ENCODE results near the gene ATP11C.

Gene ATP11C

DNA sequence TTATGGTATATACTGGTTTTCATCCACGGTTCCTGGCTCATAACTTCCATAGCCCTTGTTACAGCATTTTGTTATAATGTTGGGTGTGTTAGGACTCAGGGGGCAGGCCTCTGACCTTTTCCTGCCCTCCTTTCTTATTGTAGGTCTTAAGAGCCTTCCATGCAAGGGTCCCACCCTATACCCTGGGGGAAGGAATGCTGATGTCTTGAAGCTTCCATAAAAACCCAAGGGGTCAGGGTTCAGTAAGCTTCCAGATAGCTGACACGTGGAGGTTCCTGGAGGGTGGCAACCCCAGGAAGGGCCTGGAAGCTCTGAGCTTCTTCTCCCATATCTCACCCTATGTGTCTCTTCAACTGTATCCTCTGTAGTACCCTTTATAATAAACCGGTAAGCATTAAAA, 29.6 kb downstream of the ATP11C start:
- DNase-seq, result no peak
- no peak for ATAC-seq
- no peak overlapping the region for H3K27ac Mint-ChIP-seq
- H3K4me3 Mint-ChIP-seq, result no peak overlapping the region
- no peaks in the 10 kb centered on the region for H3K36me3 Mint-ChIP-seq (ENCODE audit: low read depth)
- no peaks in the 10 kb centered on the region for H3K9me3 Mint-ChIP-seq
- peaks cover 12% of the 10 kb centered on the region for H3K4me1 Mint-ChIP-seq
- H3K27me3 Mint-ChIP-seq, result no peaks in the 10 kb centered on the region

DNA sequence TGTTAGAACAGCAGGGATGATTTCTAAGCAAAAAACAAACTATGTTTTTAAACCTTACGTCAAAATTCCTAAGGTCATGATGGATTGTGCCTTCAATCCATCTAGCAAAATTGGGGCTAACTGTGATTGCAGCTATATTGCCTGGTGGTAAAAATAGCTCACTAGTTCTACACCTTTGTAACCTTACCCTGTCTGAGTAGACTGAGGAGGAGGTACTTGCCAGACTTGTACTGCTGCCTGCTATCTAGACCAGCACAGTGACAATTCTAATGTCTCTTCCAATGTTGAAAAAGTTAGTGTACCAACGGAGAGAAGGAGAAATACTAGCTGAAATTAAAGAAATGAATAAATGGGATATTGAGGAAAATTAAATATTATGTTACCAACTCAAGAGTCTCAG, 30.3 kb downstream of the ATP11C start:
- H3K27ac Mint-ChIP-seq, result no peak overlapping the region
- H3K27me3 Mint-ChIP-seq, result no peaks in the 10 kb centered on the region
- peaks cover 4% of the 10 kb centered on the region for H3K36me3 Mint-ChIP-seq (ENCODE audit: low read depth)
- no peak for ATAC-seq
- peaks cover 9% of the 10 kb centered on the region for H3K4me1 Mint-ChIP-seq
- no peak for DNase-seq
- H3K9me3 Mint-ChIP-seq, result no peaks in the 10 kb centered on the region
- H3K4me3 Mint-ChIP-seq, result no peak overlapping the region

DNA sequence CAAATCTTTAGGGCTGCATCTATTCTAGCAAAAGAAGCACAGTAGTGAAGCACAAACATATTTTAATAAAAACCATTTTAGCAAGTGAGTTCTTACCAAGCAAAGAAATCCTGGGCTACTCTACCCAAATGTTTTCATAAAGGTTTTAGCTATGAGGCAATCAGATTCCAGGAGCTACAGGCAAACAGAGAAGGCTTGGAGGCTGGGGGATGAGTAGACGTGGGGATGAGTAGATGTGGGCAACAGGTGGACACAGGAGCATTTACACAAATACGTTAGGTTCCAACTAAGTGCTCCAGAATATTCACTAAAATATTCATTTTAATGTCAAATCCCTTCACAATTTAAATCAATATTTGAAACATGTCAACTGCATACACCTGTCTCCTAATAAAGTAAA, 34.5 kb downstream of the ATP11C start:
- no peak for DNase-seq
- H3K27me3 Mint-ChIP-seq, result no peaks in the 10 kb centered on the region
- H3K4me3 Mint-ChIP-seq, result no peak overlapping the region
- H3K9me3 Mint-ChIP-seq, result no peaks in the 10 kb centered on the region
- H3K4me1 Mint-ChIP-seq, result peaks cover 8% of the 10 kb centered on the region
- no peak for ATAC-seq
- H3K36me3 Mint-ChIP-seq (ENCODE audit: low read depth), result peaks cover 6% of the 10 kb centered on the region
- no peak overlapping the region for H3K27ac Mint-ChIP-seq

DNA sequence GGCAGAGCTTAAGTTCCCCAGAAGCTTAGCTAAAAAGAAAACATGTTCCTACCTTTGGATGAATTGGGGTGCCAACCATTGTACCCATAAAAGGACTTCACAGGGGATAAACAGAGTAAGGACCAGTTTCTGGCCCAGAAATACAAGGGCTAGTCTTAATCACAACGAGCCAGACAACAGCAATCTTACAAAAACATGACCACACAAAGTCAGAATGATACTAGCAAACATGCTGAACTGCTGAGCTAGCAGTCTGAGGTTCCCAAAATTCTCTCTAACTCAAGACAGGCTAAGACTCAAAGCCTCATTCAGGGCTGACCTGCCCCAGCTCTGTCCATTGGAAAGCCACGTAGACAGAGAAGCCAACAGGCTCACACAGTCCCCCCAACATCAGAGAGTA, 40.3 kb downstream of the ATP11C start:
- Mint-ChIP-seq H3K4me3 (no peak overlapping the region), H3K4me1 (peaks cover 25% of the 10 kb centered on the region), H3K27ac (no peak overlapping the region), H3K9me3 (no peaks in the 10 kb centered on the region), H3K27me3 (no peaks in the 10 kb centered on the region), H3K36me3 (ENCODE audit: low read depth) (peaks cover 2% of the 10 kb centered on the region)
- no peak for DNase-seq
- ATAC-seq, result no peak

DNA sequence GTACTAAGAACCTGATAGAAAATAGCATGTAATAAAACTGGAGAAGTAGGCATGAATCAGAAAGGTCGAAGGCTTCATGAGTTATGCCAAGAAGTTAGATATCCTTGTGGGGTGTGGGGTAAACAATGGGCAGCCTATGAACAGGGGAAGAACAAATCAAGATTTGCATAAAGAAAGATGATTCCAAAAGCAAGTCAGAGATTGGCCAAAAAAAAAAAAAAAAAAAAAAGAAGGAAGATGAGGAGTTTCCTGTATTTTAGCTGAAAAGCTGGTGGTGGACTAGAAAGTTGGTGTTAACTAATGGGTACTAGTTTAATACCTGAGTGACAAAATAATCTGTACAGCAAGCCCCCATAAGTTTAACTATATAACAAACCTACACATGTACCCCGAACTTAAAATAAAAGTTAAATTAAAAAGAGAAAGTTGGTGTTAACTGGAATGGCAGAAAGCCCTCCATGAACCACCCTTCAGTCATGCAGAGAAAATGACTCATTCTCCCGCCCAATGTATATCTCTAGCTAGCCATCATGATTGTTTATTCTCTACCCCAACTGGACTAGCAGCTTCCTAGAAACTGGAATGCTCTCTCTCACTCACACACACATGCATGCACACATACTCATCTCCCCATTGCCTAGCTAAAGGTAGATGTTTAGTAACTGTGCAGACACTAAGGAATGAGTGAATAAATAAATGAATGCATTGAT, 41.7 kb downstream of the ATP11C start:
- no peak overlapping the region for H3K4me3 Mint-ChIP-seq
- DNase-seq, result no peak
- H3K4me1 Mint-ChIP-seq, result peaks cover 25% of the 10 kb centered on the region
- H3K27me3 Mint-ChIP-seq, result no peaks in the 10 kb centered on the region
- ATAC-seq, result no peak
- no peak overlapping the region for H3K27ac Mint-ChIP-seq
- H3K9me3 Mint-ChIP-seq, result no peaks in the 10 kb centered on the region
- H3K36me3 Mint-ChIP-seq (ENCODE audit: low read depth), result peaks cover under 1% of the 10 kb centered on the region

DNA sequence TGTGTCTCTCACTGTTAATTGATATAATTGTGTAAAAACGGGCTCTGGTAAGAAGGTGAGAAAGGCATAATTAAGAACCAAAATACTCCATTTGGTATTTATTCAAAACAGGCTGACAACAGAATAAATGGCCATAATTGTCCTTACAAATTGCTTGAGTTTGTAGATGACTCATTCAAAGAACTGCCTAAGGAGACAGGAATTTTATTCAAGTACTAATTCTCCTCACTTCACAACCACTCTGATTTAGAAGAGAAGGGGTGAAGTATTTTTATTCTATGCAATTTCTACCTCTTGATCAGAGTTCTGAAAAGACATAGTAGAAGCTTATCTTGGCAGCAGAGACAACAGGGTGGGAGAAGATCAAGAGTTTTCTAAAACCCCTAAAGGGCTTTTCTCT, 43.1 kb downstream of the ATP11C start:
- no peaks in the 10 kb centered on the region for H3K27me3 Mint-ChIP-seq
- no peaks in the 10 kb centered on the region for H3K9me3 Mint-ChIP-seq
- H3K27ac Mint-ChIP-seq, result no peak overlapping the region

DNA sequence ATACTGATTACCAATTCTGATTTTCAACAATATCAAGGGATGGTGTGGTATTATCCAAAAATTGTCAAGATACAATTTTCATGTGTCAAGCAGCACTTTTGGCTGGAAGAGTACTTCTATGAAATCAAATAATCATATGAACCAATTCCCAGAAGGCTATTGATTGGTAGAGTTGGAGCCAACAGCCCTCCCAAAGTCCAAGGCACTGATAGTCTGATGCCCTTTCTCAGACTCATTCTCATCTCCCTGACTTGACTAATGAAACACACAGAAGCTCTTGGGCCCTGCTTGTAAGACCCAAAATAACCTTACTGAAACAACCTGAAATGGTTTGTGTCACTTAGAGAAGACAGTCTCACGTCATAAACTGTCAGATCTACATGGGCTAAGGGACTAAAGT, 48.9 kb downstream of the ATP11C start:
- no peak for ATAC-seq
- Mint-ChIP-seq H3K27me3 (no peaks in the 10 kb centered on the region), H3K4me3 (no peak overlapping the region), H3K4me1 (peaks cover 26% of the 10 kb centered on the region), H3K36me3 (ENCODE audit: low read depth) (peaks cover 11% of the 10 kb centered on the region), H3K27ac (no peak overlapping the region), H3K9me3 (no peaks in the 10 kb centered on the region)
- no peak for DNase-seq

More for the DNA sequence above, 43.1 kb downstream of the ATP11C start:
- DNase-seq (no peak), ATAC-seq (no peak)
- no peak overlapping the region for H3K4me3 Mint-ChIP-seq
- peaks cover 25% of the 10 kb centered on the region for H3K4me1 Mint-ChIP-seq
- H3K36me3 Mint-ChIP-seq (ENCODE audit: low read depth), result peaks cover 6% of the 10 kb centered on the region

DNA sequence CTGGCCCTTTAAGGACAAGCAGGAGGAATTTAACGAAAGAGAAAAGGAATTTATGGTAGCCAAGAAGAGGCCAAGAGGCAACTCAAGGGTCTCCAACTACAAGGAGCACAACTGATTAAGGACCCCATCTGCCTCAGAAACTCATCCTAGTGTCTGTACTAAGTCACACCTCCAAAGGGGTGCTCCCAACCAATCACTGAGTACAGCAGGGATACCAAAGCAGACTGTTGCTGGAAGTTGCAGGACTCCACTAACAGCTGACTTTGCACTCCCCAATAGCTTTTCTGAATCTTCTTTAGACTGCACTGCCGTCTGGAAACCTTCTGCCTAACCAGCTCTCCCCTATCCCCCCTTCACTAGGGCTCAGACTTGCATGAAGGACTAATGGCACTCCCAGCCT, 50.6 kb downstream of the ATP11C start:
- Mint-ChIP-seq H3K27ac (no peak overlapping the region), H3K4me3 (no peak overlapping the region), H3K4me1 (peaks cover 29% of the 10 kb centered on the region), H3K9me3 (no peaks in the 10 kb centered on the region), H3K36me3 (ENCODE audit: low read depth) (peaks cover 12% of the 10 kb centered on the region), H3K27me3 (no peaks in the 10 kb centered on the region)
- ATAC-seq (no peak), DNase-seq (no peak)

DNA sequence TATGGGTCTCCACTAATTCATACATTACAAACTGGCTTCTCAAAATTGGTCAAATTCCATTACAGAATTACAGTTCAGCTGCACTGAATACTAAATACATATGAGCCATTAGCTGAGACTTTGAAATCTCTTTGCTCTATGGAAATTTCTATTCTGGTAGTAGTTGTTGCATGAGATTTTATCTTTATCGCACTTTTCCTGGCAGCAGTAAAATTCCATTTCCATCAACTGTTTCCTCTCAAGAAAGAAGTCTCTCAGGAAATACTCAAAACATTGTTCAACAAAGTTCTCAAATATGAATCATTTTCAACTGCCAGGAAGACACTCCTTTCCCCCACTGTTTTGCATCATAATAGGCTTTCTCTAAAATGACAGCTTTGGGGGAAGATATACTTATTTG, 51.3 kb downstream of the ATP11C start:
- ATAC-seq (no peak), DNase-seq (no peak)
- H3K9me3 Mint-ChIP-seq, result no peaks in the 10 kb centered on the region
- H3K27ac Mint-ChIP-seq, result no peak overlapping the region
- H3K36me3 Mint-ChIP-seq (ENCODE audit: low read depth), result peaks cover 12% of the 10 kb centered on the region
- H3K4me1 Mint-ChIP-seq, result peaks cover 31% of the 10 kb centered on the region
- H3K4me3 Mint-ChIP-seq, result no peak overlapping the region
- H3K27me3 Mint-ChIP-seq, result no peaks in the 10 kb centered on the region

DNA sequence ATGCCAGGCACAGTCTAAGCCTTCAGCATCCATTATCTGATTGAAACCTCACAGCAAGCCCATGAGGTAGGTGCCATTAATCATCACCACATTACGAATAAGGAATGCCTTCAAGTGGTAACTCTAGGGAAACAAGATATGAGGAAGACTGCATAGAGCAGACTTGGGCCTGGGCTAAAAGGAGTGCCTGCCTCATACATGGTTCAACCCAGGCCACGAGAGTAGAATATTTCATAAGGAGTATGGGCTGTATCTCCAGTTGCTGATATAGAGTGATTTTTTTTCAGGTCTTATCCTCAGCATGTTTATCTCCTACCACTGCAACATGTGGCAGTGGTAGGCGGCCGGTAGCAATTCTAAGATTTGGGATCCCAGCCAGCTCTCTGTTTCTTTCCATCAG, 51.7 kb downstream of the ATP11C start:
- no peak for ATAC-seq
- no peak overlapping the region for H3K27ac Mint-ChIP-seq
- no peaks in the 10 kb centered on the region for H3K9me3 Mint-ChIP-seq
- H3K4me1 Mint-ChIP-seq, result peaks cover 31% of the 10 kb centered on the region
- no peak for DNase-seq
- H3K27me3 Mint-ChIP-seq, result no peaks in the 10 kb centered on the region
- H3K36me3 Mint-ChIP-seq (ENCODE audit: low read depth), result peaks cover 12% of the 10 kb centered on the region
- no peak overlapping the region for H3K4me3 Mint-ChIP-seq

DNA sequence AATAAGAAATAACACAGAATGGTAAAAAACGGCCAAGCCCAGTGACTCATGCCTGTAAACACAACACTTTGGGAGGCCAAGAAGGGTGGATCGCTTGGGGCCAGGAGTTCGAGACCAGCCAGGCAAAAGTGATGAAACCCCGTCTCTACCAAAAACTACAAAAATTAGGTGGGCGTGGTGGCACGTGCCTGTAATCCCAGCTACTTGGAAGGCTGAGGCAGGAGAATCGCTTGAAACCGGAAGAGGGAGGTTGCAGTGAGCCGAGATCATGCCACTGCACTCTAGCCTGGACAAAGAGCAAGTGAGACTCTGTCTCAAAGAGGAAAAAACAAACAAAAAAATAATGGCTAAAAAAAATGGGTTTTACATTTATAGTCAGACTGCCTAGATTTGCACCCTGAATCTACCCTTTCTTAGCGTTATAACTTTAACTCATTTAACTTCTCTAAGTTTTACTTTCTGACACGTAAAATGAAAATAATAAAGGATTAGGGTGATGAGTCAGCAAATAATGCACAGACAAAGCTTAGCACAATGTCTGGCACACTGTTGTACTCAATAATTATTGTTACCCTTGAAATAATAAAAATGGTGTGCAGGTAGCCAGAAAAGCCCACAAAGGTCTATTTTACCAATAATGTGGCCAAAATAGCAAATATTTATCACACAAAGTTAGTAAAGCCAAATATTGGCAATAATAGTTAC, 55.0 kb downstream of the ATP11C start:
- Mint-ChIP-seq H3K9me3 (no peaks in the 10 kb centered on the region), H3K4me1 (peaks cover 20% of the 10 kb centered on the region), H3K4me3 (no peak overlapping the region), H3K36me3 (ENCODE audit: low read depth) (peaks cover 7% of the 10 kb centered on the region), H3K27me3 (no peaks in the 10 kb centered on the region), H3K27ac (no peak overlapping the region)
- DNase-seq (no peak), ATAC-seq (no peak)

DNA sequence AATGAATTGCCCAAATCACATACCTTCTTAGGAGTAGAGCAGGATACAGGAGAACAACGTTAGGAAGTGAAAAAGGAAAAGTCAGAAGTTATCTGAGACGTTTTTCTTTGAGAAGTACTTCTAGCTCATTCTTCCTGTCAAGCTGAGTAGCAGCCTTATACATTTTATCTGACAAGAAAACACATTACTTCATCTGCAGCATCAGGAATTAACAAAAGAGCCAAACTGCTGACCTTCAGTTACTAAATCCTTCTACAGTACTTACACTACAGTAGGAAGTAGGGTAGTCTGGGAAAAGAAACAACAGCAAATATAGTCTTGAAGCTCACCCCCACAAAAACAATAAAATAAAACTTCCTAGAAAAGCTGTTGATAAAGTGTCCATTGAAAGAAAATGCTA, 57.0 kb downstream of the ATP11C start:
- H3K27ac Mint-ChIP-seq, result no peak overlapping the region
- H3K4me3 Mint-ChIP-seq, result no peak overlapping the region
- no peaks in the 10 kb centered on the region for H3K27me3 Mint-ChIP-seq
- peaks cover 7% of the 10 kb centered on the region for H3K36me3 Mint-ChIP-seq (ENCODE audit: low read depth)
- DNase-seq, result no peak
- no peaks in the 10 kb centered on the region for H3K9me3 Mint-ChIP-seq
- ATAC-seq, result no peak
- peaks cover 7% of the 10 kb centered on the region for H3K4me1 Mint-ChIP-seq

DNA sequence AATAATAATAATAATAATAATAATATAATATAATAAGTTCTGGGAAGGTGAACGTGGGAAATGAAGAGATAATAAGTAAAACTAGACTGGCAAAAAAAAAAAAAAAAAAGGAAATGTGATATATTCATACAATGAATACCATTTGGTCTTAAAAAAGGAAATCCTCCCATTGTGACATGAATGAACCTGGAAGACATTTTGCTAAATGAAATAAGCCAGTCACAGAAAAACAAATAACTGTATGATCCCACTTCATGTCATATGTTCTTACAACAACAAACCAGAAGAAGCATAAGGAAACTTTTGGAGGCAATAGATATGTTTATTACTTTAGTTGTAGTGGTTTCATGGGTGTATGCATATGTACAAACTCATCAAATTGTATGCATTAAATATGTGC, 63.1 kb downstream of the ATP11C start:
- H3K4me1 Mint-ChIP-seq, result peaks cover 6% of the 10 kb centered on the region

DNA sequence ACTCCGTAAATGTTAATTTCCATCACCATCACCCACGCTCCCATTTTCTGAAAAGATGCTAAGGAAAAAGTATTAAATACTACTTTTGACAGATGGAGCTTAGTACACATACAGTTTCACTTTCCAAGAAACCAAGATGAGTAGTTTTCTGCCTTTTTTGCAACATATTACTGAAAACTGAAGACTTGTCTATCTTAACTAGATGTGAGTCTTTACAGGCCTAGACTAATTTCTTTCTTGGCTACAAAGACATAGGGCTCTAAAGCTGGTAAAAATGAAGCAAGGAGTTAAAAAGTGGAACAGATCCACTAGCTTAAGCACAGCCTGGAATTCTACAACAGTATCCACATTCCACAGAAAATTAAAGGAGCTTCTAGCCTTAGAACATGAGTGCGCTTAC, 68.2 kb downstream of the ATP11C start:
- Mint-ChIP-seq H3K4me1 (peaks cover 7% of the 10 kb centered on the region), H3K4me3 (no peak overlapping the region), H3K27ac (no peak overlapping the region), H3K9me3 (no peaks in the 10 kb centered on the region), H3K36me3 (ENCODE audit: low read depth) (peaks cover 1% of the 10 kb centered on the region), H3K27me3 (no peaks in the 10 kb centered on the region)
- DNase-seq (no peak), ATAC-seq (no peak)

More for the DNA sequence above, 63.1 kb downstream of the ATP11C start:
- Mint-ChIP-seq H3K36me3 (ENCODE audit: low read depth) (peaks cover 7% of the 10 kb centered on the region), H3K4me3 (no peak overlapping the region), H3K27ac (no peak overlapping the region), H3K27me3 (no peaks in the 10 kb centered on the region), H3K9me3 (no peaks in the 10 kb centered on the region)
- ATAC-seq (no peak), DNase-seq (no peak)

DNA sequence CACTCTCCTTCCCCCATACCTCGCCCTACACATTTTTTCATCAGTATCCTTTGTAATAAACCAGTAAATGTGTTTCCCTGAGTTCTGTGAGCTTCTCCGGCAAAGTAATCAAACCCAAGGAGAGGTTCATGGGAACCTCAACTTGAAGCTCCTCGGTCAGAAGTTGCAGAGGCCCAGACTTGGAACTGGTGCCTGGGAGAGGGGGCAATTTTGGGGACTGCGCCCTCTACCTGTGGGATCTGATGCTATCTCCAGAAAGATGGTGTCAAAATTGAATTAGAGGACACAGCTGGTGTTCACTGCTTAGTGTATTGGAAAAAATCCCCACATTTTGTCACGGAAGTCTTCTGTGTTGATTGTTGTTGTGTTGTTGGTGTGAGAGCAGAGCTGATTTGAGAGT, 70.6 kb downstream of the ATP11C start:
- no peak for DNase-seq
- no peaks in the 10 kb centered on the region for H3K9me3 Mint-ChIP-seq
- H3K4me1 Mint-ChIP-seq, result peaks cover 2% of the 10 kb centered on the region
- no peak for ATAC-seq
- H3K36me3 Mint-ChIP-seq (ENCODE audit: low read depth), result peaks cover 3% of the 10 kb centered on the region
- no peaks in the 10 kb centered on the region for H3K27me3 Mint-ChIP-seq
- H3K27ac Mint-ChIP-seq, result no peak overlapping the region
- H3K4me3 Mint-ChIP-seq, result no peak overlapping the region
